H9 (cell line): Measurements from ENCODE around the gene TMEM245. TPM values are rescaled to one million over a fixed set of nuclear protein-coding genes. Genes with fewer than 3 reads are reported as not detected.

Source experiments
- DNase-seq: peaks from one replicate; pipeline ENCODE4 v3.0.0-alpha.2; 2017
- H2AFZ ChIP-seq: one replicate; pipeline ENCODE4 v1.6.1; 2013; ENCODE audit warnings: mild to moderate bottlenecking, low read length, control low read depth, moderate library complexity
- H2AK5ac ChIP-seq: 2 replicates; pipeline ENCODE4 v1.6.1; 2013; ENCODE audit warnings: low read length, control low read depth, mixed read lengths; ENCODE audit not compliant: insufficient read length
- H2BK120ac ChIP-seq: one replicate; pipeline ENCODE4 v1.6.1; 2013; ENCODE audit warnings: low read depth, mild to moderate bottlenecking, low read length, control low read depth, inconsistent platforms; ENCODE audit not compliant: poor library complexity, severe bottlenecking
- H2BK12ac ChIP-seq: 2 replicates; pipeline ENCODE4 v1.6.1; 2013; ENCODE audit warnings: low read length, control low read depth, mixed read lengths, low read depth; ENCODE audit not compliant: insufficient read length
- H2BK15ac ChIP-seq: 2 replicates; pipeline ENCODE4 v1.6.1; 2013; ENCODE audit warnings: low read depth, low read length, control low read depth
- H2BK20ac ChIP-seq: one replicate; pipeline ENCODE4 v1.6.1; 2013; ENCODE audit warnings: low read depth, mild to moderate bottlenecking, low read length, control low read depth, inconsistent platforms; ENCODE audit not compliant: poor library complexity, severe bottlenecking
- H2BK5ac ChIP-seq: 2 replicates; pipeline ENCODE4 v1.6.1; 2013; ENCODE audit warnings: low read length, control low read depth, mixed read lengths; ENCODE audit not compliant: insufficient read length
- H3K14ac ChIP-seq: 2 replicates; pipeline ENCODE4 v1.6.1; 2013; ENCODE audit warnings: low read length, control low read depth; ENCODE audit not compliant: insufficient read depth
- H3K18ac ChIP-seq: 2 replicates; pipeline ENCODE4 v1.6.1; 2013; ENCODE audit warnings: low read depth, mild to moderate bottlenecking, mixed read lengths, low read length, control low read depth; ENCODE audit not compliant: insufficient read length
- H3K23ac ChIP-seq: 2 replicates; pipeline ENCODE4 v1.6.1; 2013; ENCODE audit warnings: low read length, control low read depth, mixed read lengths, low read depth; ENCODE audit not compliant: insufficient read length
- H3K23me2 ChIP-seq: 2 replicates; pipeline ENCODE4 v1.6.1; 2013; ENCODE audit warnings: low read depth, mild to moderate bottlenecking, mixed read lengths, low read length, control low read depth; ENCODE audit not compliant: insufficient read length, poor library complexity, severe bottlenecking
- H3K27ac ChIP-seq: 2 replicates; pipeline ENCODE4 v1.5.1; 2013; ENCODE audit warnings: low read length, control low read depth, mixed read lengths, low read depth; ENCODE audit not compliant: insufficient read length
- H3K27me3 ChIP-seq: 2 replicates; pipeline ENCODE4 v1.6.1; 2013; ENCODE audit warnings: low read length, control low read depth, inconsistent platforms; ENCODE audit not compliant: insufficient read depth
- H3K4ac ChIP-seq: 2 replicates; pipeline ENCODE4 v1.6.1; 2013; ENCODE audit warnings: low read depth, mild to moderate bottlenecking, control low read depth, inconsistent platforms, low read length, moderate library complexity
- H3K4me1 ChIP-seq: 2 replicates; pipeline ENCODE4 v1.6.1; 2013; ENCODE audit warnings: low read length, control low read depth, inconsistent platforms; ENCODE audit not compliant: insufficient read depth
- H3K4me2 ChIP-seq: 2 replicates; pipeline ENCODE4 v1.6.1; 2013; ENCODE audit warnings: low read length, control low read depth, mixed read lengths; ENCODE audit not compliant: insufficient read length, insufficient read depth
- H3K56ac ChIP-seq: 2 replicates; pipeline ENCODE4 v1.6.1; 2013; ENCODE audit warnings: low read depth, mild to moderate bottlenecking, mixed read lengths, low read length, control low read depth; ENCODE audit not compliant: insufficient read length
- H3K79me1 ChIP-seq: 2 replicates; pipeline ENCODE4 v1.6.1; 2013; ENCODE audit warnings: low read depth, mild to moderate bottlenecking, moderate library complexity, low read length, control low read depth, inconsistent platforms; ENCODE audit not compliant: insufficient read depth, poor library complexity, severe bottlenecking
- H3K79me2 ChIP-seq: 2 replicates; pipeline ENCODE4 v1.6.1; 2013; ENCODE audit warnings: low read length, control low read depth, inconsistent platforms; ENCODE audit not compliant: insufficient read depth
- H3K9ac ChIP-seq: 2 replicates; pipeline ENCODE4 v1.6.1; 2013; ENCODE audit warnings: low read length, control low read depth, mixed read lengths; ENCODE audit not compliant: insufficient read length; ENCODE audit errors: extremely low read depth
- H3K9me3 ChIP-seq: one replicate; pipeline ENCODE4 v1.6.1; 2013; ENCODE audit warnings: low read depth, low read length, inconsistent platforms; ENCODE audit not compliant: control insufficient read depth
- H3T11ph ChIP-seq: one replicate; pipeline ENCODE4 v1.6.1; 2013; ENCODE audit warnings: mild to moderate bottlenecking, low read length, control low read depth, inconsistent platforms
- H4K20me1 ChIP-seq: one replicate; pipeline ENCODE4 v1.6.1; 2013; ENCODE audit not compliant: control insufficient read depth, insufficient read length, insufficient read depth
- H4K5ac ChIP-seq: 2 replicates; pipeline ENCODE4 v1.6.1; 2013; ENCODE audit warnings: low read depth, mild to moderate bottlenecking, mixed read lengths, low read length, control low read depth; ENCODE audit not compliant: insufficient read length
- H4K8ac ChIP-seq: replicated peaks from 2 replicates; pipeline ENCODE4 v1.6.1; 2013; ENCODE audit warnings: low read length, control low read depth, mixed read lengths, low read depth; ENCODE audit not compliant: insufficient read length
- H4K91ac ChIP-seq: 2 replicates; pipeline ENCODE4 v1.6.1; 2013; ENCODE audit warnings: low read depth, mild to moderate bottlenecking, moderate library complexity, mixed read lengths, low read length, control low read depth; ENCODE audit not compliant: insufficient read length
- H3K27ac Mint-ChIP-seq, 3 experiments: 2 replicates in 2 of 3; 3 replicates in 1 of 3; pipeline ENCODE4 v1.8.0; 2020 to 2021; ENCODE audit warnings: mixed read lengths in 3 of 3, mild to moderate bottlenecking in 1 of 3, moderate library complexity in 1 of 3
- H3K27me3 Mint-ChIP-seq: 2 replicates; pipeline ENCODE4 v1.8.0; 2021; ENCODE audit warnings: low read depth, mild to moderate bottlenecking, moderate library complexity, mixed read lengths
- H3K36me3 Mint-ChIP-seq, 3 experiments: 2 replicates in 2 of 3; 3 replicates in 1 of 3; pipeline ENCODE4 v1.8.0; 2020 to 2021; ENCODE audit warnings: low read depth in 3 of 3, mixed read lengths in 3 of 3; ENCODE audit not compliant: insufficient read depth in 1 of 3
- H3K4me1 Mint-ChIP-seq, 2 experiments: 2 replicates each; pipeline ENCODE4 v1.8.0; 2020; ENCODE audit warnings: mixed read lengths in 2 of 2
- H3K4me3 Mint-ChIP-seq, 2 experiments: 2 replicates in 1 of 2; 3 replicates in 1 of 2; pipeline ENCODE4 v1.8.0; 2020 to 2021; ENCODE audit warnings: mild to moderate bottlenecking in 2 of 2, mixed read lengths in 2 of 2, moderate library complexity in 1 of 2
- H3K9me3 Mint-ChIP-seq, 2 experiments: 2 replicates in 1 of 2; 3 replicates in 1 of 2; pipeline ENCODE4 v1.8.0; 2020; ENCODE audit warnings: mild to moderate bottlenecking in 2 of 2, mixed read lengths in 2 of 2, moderate library complexity in 1 of 2
- CTCF ChIP-seq: fragments of 200-600 bp; sonication (generic); conservative IDR thresholded peaks from 3 replicates; pipeline ENCODE4 v1.8.0; 2021; ENCODE audit warnings: antibody characterized with exemption, mild to moderate bottlenecking
- WGBS: extraction: QIAGEN DNeasy Blood & Tissue Kit; methylation state at CpG from one replicate; pipeline ENCODE4 v1.1.7; 2013; ENCODE audit warnings: missing lambda C conversion rate, low lambda C conversion rate, mixed read lengths; ENCODE audit not compliant: insufficient read length; ENCODE audit errors: extremely low coverage; 5-methylcytosine and 5-hydroxymethylcytosine counted together
- total RNA-seq: library from RNA; stranded (reverse); gene quantifications from 2 replicates; pipeline ENCODE4 v1.2.1, GENCODE V29; 2021

The TMEM245 gene
- total RNA-seq, 1 experiment from 2014 or later = 37.9 TPM

- no peak overlapping the region for H3K23ac ChIP-seq
- no peak for TF ChIP-seq CTCF
- no peaks in the 10 kb centered on the region for H3K4me1 ChIP-seq
- no peak overlapping the region for H3T11ph ChIP-seq
- H2BK120ac ChIP-seq = no peak overlapping the region
- no peaks in the 10 kb centered on the region for H3K23me2 ChIP-seq
- no peak overlapping the region for H3K9ac ChIP-seq
- H3K56ac ChIP-seq = no peak overlapping the region
- no peak overlapping the region for H3K4me2 ChIP-seq
- Mint-ChIP-seq H3K4me1 (no peaks in the 10 kb centered on the region), H3K27me3 (no peaks in the 10 kb centered on the region; the same call in 1 of the 2 replicates), H3K4me3 (no peak overlapping the region), H3K27ac (peak overlapping the region in 1 of 3 experiments; percentile 21; a peak in 3 of 7 replicates), H3K9me3 (no peaks in the 10 kb centered on the region), H3K36me3 (peaks cover 15 to 58% (median 42%) of the 10 kb centered on the region in 3 experiments; a peak in 6 of 7 replicates)
- H3K18ac ChIP-seq = no peak overlapping the region
- no peak overlapping the region for H2AFZ ChIP-seq
- no peak for DNase-seq
- no peak overlapping the region for H3K4ac ChIP-seq
- H3K14ac ChIP-seq = no peak overlapping the region
- H2BK5ac ChIP-seq = no peak overlapping the region
- H2AK5ac ChIP-seq = no peak overlapping the region
- H2BK12ac ChIP-seq = no peak overlapping the region
- H3K79me2 ChIP-seq = no peaks in the 10 kb centered on the region
- no peak overlapping the region for H4K5ac ChIP-seq
- no peak overlapping the region for H2BK15ac ChIP-seq
- H4K20me1 ChIP-seq = no peaks in the 10 kb centered on the region
- H4K8ac ChIP-seq = no peak overlapping the region
- H3K27ac ChIP-seq = no peak overlapping the region
- no peaks in the 10 kb centered on the region for H3K79me1 ChIP-seq
- H4K91ac ChIP-seq = no peak overlapping the region
- no peak overlapping the region for H2BK20ac ChIP-seq
- H3K9me3 ChIP-seq = no peaks in the 10 kb centered on the region
- H3K27me3 ChIP-seq = no peaks in the 10 kb centered on the region
- WGBS = no CpG with 5 or more reads among the region's 4 CpGs
Observed at GRCh38 chr9:109039539-109039938, 80.2 kb downstream of the TMEM245 start.
